B cell (primary cell): ENCODE measurements around the gene QRSL1.

Experiments
- EZH2 ChIP-seq: IDR thresholded peaks from 2 replicates; pipeline ENCODE4 v1.6.1; 2012; ENCODE audit warnings: borderline replicate concordance, low read depth, mild to moderate bottlenecking, moderate library complexity, low read length; ENCODE audit not compliant: insufficient read depth, poor library complexity, severe bottlenecking
- TF ChIP-seq, protein P1 (sequence below): fragments of 200-600 bp; IDR thresholded peaks from one replicate; pipeline ENCODE4 v1.8.0; 2022; ENCODE audit warnings: antibody characterized with exemption, mild to moderate bottlenecking

DNA sequence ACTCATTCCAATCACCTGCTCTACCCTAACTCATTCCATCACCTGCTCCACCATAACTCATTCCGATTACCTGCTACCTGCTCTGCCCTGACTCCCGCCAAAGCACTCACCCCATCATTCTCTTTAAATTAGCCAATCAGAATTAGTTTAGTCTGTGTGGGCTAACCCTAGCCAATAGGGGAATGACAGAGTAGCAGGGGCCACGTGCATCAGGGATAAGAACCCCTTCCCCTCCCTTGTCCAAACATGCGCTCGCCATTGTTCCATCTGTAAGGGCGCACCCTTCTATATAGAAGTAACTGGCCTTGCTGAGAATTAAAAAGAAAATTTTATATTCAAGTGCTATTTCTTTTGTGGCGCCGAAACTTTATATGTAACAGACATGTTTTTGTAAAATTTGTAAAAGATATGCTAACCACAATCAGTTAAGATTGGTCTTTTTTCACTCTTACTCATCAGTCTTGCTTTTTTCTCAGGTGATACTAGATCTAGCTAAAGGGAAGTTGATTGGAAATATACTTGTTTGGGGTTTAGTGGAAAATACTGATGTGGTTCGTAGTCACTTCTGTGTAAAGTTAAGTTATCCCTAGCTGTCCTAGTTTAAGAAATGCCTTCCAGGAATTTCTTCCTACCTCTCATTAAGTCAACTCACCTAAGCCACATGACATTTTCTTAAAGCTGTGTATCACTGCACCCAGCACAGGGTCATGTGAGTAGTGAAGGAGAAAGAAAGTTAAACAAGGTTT lies 16.5 kb upstream of the QRSL1 start:
- TF ChIP-seq, protein P1, sequence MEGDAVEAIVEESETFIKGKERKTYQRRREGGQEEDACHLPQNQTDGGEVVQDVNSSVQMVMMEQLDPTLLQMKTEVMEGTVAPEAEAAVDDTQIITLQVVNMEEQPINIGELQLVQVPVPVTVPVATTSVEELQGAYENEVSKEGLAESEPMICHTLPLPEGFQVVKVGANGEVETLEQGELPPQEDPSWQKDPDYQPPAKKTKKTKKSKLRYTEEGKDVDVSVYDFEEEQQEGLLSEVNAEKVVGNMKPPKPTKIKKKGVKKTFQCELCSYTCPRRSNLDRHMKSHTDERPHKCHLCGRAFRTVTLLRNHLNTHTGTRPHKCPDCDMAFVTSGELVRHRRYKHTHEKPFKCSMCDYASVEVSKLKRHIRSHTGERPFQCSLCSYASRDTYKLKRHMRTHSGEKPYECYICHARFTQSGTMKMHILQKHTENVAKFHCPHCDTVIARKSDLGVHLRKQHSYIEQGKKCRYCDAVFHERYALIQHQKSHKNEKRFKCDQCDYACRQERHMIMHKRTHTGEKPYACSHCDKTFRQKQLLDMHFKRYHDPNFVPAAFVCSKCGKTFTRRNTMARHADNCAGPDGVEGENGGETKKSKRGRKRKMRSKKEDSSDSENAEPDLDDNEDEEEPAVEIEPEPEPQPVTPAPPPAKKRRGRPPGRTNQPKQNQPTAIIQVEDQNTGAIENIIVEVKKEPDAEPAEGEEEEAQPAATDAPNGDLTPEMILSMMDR, result no peak
- TF ChIP-seq EZH2, result no peak
